Body of pancreas (tissue), 4 donors: ENCODE measurements around the gene STPG4. TPM values are rescaled to one million over a fixed set of nuclear protein-coding genes. Genes with fewer than 3 reads are reported as not detected.
A peak's percentile ranks its signal among the peaks of the same experiment; 100 is the strongest.
"Not testable (repeated sequence)": the region's sequence is repeated elsewhere in the genome, so short reads cannot be mapped to it uniquely, and the experiment has no call there.

ENCODE experiments used
- ATAC-seq: fragments of 150-250 bp; one replicate; pipeline ENCODE4 v1.9.1; 2016
- DNase-seq, 4 donors: peaks; one replicate each; pipeline ENCODE4 v3.0.0-alpha.2; 2019
- H3K27ac ChIP-seq, 4 donors: fragments of 200-600 bp; sonication (generic); 1 replicate in 3 of 4; 2 replicates in 1 of 4; pipeline versions ENCODE4 v1.5.1 to v1.6.1; 2016 to 2019; ENCODE audit warnings: mild to moderate bottlenecking in 1 of 4, mixed read lengths in 1 of 4, moderate library complexity in 1 of 4
- H3K27me3 ChIP-seq, 2 donors: fragments of 200-600 bp; sonication (generic); one replicate each; pipeline ENCODE4 v1.6.0; 2016; ENCODE audit warnings: mild to moderate bottlenecking in 1 of 2
- H3K36me3 ChIP-seq, 2 donors: fragments of 200-600 bp; sonication (generic); replicated peaks in 1 of 2; 2 replicates each; pipeline ENCODE4 v1.5.1; 2016; ENCODE audit warnings: low read depth in 2 of 2; ENCODE audit not compliant: insufficient read depth in 1 of 2
- H3K4me1 ChIP-seq: fragments of 200-600 bp; sonication (generic); one replicate; pipeline ENCODE4 v1.6.0; 2016
- H3K4me3 ChIP-seq, 2 donors: fragments of 200-600 bp; sonication (generic); 1 replicate in 1 of 2; 2 replicates in 1 of 2; pipeline ENCODE4 v1.5.1; 2016 to 2019
- H3K9me3 ChIP-seq, 3 donors: fragments of 200-600 bp; sonication (generic); 1 replicate in 2 of 3; 2 replicates in 1 of 3; pipeline ENCODE4 v1.5.1; 2016
- POLR2A ChIP-seq, 3 donors: fragments of 450-650 bp; IDR thresholded peaks; one replicate each; pipeline ENCODE4 v1.6.1; 2016; ENCODE audit warnings: antibody characterized with exemption in 3 of 3, mild to moderate bottlenecking in 2 of 3
- WGBS, 2 donors: methylation state at CpG; one replicate each; pipeline ENCODE4 v1.1.5; 2017; 5-methylcytosine and 5-hydroxymethylcytosine counted together
- intact Hi-C: fragments of 100-400 bp; cut with DNase I; formaldehyde crosslinking; loops from one replicate; pipeline ENCODE4 v1.15.1; 2023
- total RNA-seq, 2 donors: library from RNA; depleted of rRNA; stranded (reverse); fragments of >200 nt; gene quantifications; one replicate each; pipeline ENCODE4 v1.1.0, GENCODE V29; 2016
- TF ChIP-seq, protein P1 (sequence below), 7 experiments: fragments of 450-650 bp in 4 of 7; fragments of 200-600 bp in 3 of 7; sonication (generic) in 3 of 7; IDR thresholded peaks; one replicate each; pipeline ENCODE4 v1.5.1; 2016 to 2019; ENCODE audit warnings: antibody characterized with exemption in 7 of 7

STPG4 gene
- total RNA-seq, 2 donors from 2014 or later: not detected

DNA sequence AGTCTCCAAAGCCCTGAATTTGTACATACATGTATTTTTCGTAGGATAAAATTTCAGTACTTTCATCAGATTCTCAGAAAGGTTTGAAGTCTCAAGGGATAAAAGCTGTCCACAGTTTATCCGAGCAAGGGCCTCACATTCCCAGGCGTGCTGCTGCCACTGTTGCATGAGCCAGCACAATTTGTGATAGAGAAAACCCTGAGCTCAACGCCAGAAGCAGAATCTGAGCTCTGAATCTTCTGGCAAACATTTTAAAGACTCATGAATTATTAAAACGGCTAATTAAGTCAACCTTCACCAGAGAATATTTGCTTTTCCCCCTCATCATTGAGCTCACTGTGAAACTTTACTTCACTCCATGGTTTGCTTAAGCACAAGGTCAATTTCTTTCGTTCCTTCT lies 38.5 kb upstream of the STPG4 start:
- 73 to 82% methylated on average over 6 of the region's 6 CpGs for WGBS, 2 donors
- no peak for TF ChIP-seq POLR2A (IDR thresholded peaks at IDR 0.05)
- TF ChIP-seq, protein P1, sequence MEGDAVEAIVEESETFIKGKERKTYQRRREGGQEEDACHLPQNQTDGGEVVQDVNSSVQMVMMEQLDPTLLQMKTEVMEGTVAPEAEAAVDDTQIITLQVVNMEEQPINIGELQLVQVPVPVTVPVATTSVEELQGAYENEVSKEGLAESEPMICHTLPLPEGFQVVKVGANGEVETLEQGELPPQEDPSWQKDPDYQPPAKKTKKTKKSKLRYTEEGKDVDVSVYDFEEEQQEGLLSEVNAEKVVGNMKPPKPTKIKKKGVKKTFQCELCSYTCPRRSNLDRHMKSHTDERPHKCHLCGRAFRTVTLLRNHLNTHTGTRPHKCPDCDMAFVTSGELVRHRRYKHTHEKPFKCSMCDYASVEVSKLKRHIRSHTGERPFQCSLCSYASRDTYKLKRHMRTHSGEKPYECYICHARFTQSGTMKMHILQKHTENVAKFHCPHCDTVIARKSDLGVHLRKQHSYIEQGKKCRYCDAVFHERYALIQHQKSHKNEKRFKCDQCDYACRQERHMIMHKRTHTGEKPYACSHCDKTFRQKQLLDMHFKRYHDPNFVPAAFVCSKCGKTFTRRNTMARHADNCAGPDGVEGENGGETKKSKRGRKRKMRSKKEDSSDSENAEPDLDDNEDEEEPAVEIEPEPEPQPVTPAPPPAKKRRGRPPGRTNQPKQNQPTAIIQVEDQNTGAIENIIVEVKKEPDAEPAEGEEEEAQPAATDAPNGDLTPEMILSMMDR (IDR thresholded peaks at IDR 0.05): no peak
- H3K27me3 ChIP-seq: no peaks in the 10 kb centered on the region
- H3K9me3 ChIP-seq: no peaks in the 10 kb centered on the region
- no peak overlapping the region for H3K27ac ChIP-seq
- no peaks in the 10 kb centered on the region for H3K4me1 ChIP-seq
- intact Hi-C loops: no loop called here
- no peak for ATAC-seq
- no peak overlapping the region for H3K4me3 ChIP-seq
- H3K36me3 ChIP-seq: no peaks in the 10 kb centered on the region
- DNase-seq: no peak

GRCh38 chr2:47190188-47190881 lies 35.2 kb upstream of the STPG4 start:
- peak; percentile 69 for ATAC-seq
- Histone ChIP-seq H3K9me3 (no peaks in the 10 kb centered on the region), H3K36me3 (no peaks in the 10 kb centered on the region), H3K4me1 (no peaks in the 10 kb centered on the region), H3K27me3 (no peaks in the 10 kb centered on the region), H3K27ac (peak overlapping the region in 2 of 4 donors; percentile 15 to 43), H3K4me3 (no peak overlapping the region)
- 50 to 83% methylated on average over 1 of the region's 1 CpG for WGBS, 2 donors
- TF ChIP-seq, protein P1 (IDR thresholded peaks at IDR 0.05): no peak
- no peak for TF ChIP-seq POLR2A (IDR thresholded peaks at IDR 0.05)
- intact Hi-C loops: no loop called here
- no peak for DNase-seq

- DNase-seq (no peak), ATAC-seq (no peak)
- TF ChIP-seq POLR2A (IDR thresholded peaks at IDR 0.05): no peak
- TF ChIP-seq, protein P1 (IDR thresholded peaks at IDR 0.05): no peak
- H3K4me3 ChIP-seq: no peak overlapping the region
- intact Hi-C loops: no loop called here
- H3K36me3 ChIP-seq: no peaks in the 10 kb centered on the region
- H3K9me3 ChIP-seq: no peaks in the 10 kb centered on the region
- no peaks in the 10 kb centered on the region for H3K4me1 ChIP-seq
- WGBS, 2 donors: 87 to 92% methylated on average over 1 of the region's 1 CpG
- peak overlapping the region in 2 of 4 donors; percentile 15 to 43 for H3K27ac ChIP-seq
- no peaks in the 10 kb centered on the region for H3K27me3 ChIP-seq
Measured at GRCh38 chr2:47189635-47190034, 34.5 kb upstream of the STPG4 start.

DNA sequence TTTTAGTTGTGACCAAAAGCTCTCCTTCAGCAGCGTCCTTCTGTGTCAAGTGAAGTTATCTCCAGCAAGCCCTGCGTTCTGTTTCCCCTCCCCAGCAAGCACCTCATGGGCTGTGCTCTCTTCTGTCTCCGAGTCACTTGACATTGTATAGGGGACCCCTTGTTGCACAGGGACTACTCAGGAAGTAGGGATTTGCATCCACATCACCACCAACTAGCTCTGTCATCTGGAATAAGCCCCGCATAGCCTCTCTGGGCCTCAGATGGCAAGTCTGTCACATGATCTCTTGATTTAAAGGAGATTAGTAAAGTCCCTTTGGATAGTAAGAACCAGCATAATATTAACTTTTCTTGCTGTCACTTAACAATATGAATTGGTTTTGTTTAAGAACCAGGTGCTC lies 32.0 kb upstream of the STPG4 start:
- TF ChIP-seq, protein P1 (IDR thresholded peaks at IDR 0.05): no peak
- no peak for TF ChIP-seq POLR2A (IDR thresholded peaks at IDR 0.05)
- Histone ChIP-seq H3K36me3 (no peaks in the 10 kb centered on the region), H3K27me3 (no peaks in the 10 kb centered on the region), H3K9me3 (no peaks in the 10 kb centered on the region), H3K27ac (no peak overlapping the region), H3K4me3 (no peak overlapping the region), H3K4me1 (no peaks in the 10 kb centered on the region)
- WGBS, 2 donors: 76 to 90% methylated on average over 4 of the region's 4 CpGs
- no peak for DNase-seq
- no peak for ATAC-seq
- intact Hi-C loops: no loop called here

DNA sequence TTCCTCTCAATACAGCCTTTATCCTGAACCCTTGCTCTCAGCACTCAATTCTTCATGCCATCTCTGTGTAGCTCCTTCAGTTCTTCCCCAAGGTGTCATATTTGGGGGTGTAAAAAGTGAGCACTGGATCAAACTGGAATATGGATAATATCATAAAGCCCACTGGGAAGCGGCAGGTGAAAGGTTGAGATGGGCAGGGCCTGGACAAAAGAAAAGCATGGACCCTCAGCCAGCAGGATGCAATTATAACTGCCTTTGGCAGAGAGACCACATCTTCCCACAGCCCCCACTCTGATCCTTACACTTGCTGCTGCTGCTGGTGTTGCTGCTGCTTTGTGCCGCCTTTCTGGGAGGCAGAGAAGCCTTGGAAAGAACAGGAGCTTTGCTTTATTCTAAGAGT lies 31.2 kb upstream of the STPG4 start:
- intact Hi-C loops: no loop called here
- ATAC-seq: no peak

DNA sequence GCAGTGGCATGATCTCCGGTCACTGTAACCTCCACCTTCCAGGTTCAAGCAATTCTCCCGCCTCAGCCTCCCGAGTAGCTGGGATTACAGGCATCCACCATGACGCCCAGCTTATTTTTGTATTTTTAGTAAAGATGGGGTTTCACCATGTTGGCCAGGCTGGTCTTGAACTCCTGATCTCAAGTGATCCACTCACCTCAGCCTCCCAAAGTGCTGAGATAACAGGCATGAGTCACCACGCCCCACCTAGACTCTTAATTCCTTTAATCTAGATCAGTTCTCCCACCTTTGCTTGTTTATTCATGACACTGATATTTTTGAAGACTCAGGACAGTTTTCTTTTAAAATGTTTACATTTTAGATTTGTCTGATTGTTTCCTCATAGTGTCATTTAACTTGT lies 30.0 kb upstream of the STPG4 start:
- 69 to 78% methylated on average over 5 of the region's 5 CpGs for WGBS, 2 donors
- H3K9me3 ChIP-seq, H3K36me3 ChIP-seq, H3K4me3 ChIP-seq, H3K4me1 ChIP-seq, DNase-seq, H3K27ac ChIP-seq, ATAC-seq, intact Hi-C loops, H3K27me3 ChIP-seq: not testable (repeated sequence)

More for the DNA sequence above, 31.2 kb upstream of the STPG4 start:
- Histone ChIP-seq H3K36me3 (no peaks in the 10 kb centered on the region), H3K4me3 (no peak overlapping the region), H3K27ac (no peak overlapping the region), H3K9me3 (no peaks in the 10 kb centered on the region), H3K4me1 (no peaks in the 10 kb centered on the region), H3K27me3 (no peaks in the 10 kb centered on the region)
- 92 to 97% methylated on average over 2 of the region's 2 CpGs for WGBS, 2 donors
- TF ChIP-seq, protein P1 (IDR thresholded peaks at IDR 0.05): no peak
- TF ChIP-seq POLR2A (IDR thresholded peaks at IDR 0.05): no peak
- no peak for DNase-seq
